Activated naive CD4-positive, alpha-beta T cell treated with anti-CD3 and anti-CD28 coated beads for 36 hours (primary cell): ENCODE measurements around the gene TCFL5. TPM values are rescaled to one million over a fixed set of nuclear protein-coding genes. Genes with fewer than 3 reads are reported as not detected.

Source experiments
- CTCF ChIA-PET: fragments of 350-600 bp; sonication (Branson Sonifier 250); formaldehyde crosslinking; loops from one replicate; lab custom pipeline; 2021; ENCODE audit warnings: antibody characterized with exemption; lab: Charles Lee
- DNase-seq: peaks from one replicate; pipeline ENCODE4 v3.0.0-alpha.2; 2020
- H3K27ac Mint-ChIP-seq: one replicate; pipeline ENCODE4 v1.8.0; 2021; ENCODE audit warnings: mild to moderate bottlenecking, mixed read lengths
- H3K27me3 Mint-ChIP-seq: one replicate; pipeline ENCODE4 v1.8.0; 2021; ENCODE audit warnings: low read depth, mixed read lengths
- H3K36me3 Mint-ChIP-seq: one replicate; pipeline ENCODE4 v1.8.0; 2021; ENCODE audit warnings: low read depth, mixed read lengths
- H3K4me1 Mint-ChIP-seq: one replicate; pipeline ENCODE4 v1.8.0; 2021; ENCODE audit warnings: low read depth, mixed read lengths
- H3K4me3 Mint-ChIP-seq: one replicate; pipeline ENCODE4 v1.8.0; 2021; ENCODE audit warnings: mild to moderate bottlenecking, moderate library complexity, mixed read lengths
- H3K9me3 Mint-ChIP-seq: one replicate; pipeline ENCODE4 v1.8.0; 2021; ENCODE audit warnings: mixed read lengths
- intact Hi-C: fragments of 100-400 bp; cut with micrococcal nuclease; formaldehyde crosslinking; loops from one replicate; pipeline ENCODE4 v1.15.1; 2023
- total RNA-seq, 2 experiments: library from RNA; stranded (reverse); gene quantifications; one replicate each; pipeline ENCODE4 v1.2.3, GENCODE V29; 2021

The TCFL5 gene
- total RNA-seq, 2 experiments from 2014 or later, result 5.4 to 5.5 TPM

- DNase-seq, result peak; percentile 52
- H3K4me3 Mint-ChIP-seq, result peak overlapping the region; percentile 79
These were observed 56.4 kb downstream of the TCFL5 start for GRCh38 chr20:62805155-62805710.

GRCh38 chr20:62804627-62805154 is 56.9 kb downstream of the TCFL5 start, which contains the start of gene OGFR:
TSS of gene OGFR (plus strand) at chr20:62804835. CDS start at chr20:62804860, 25 bp downstream.
- Mint-ChIP-seq H3K27ac (peak within 1 kb of the TSS; percentile 84), H3K9me3 (no peaks in the 10 kb centered on the region), H3K4me1 (peaks cover 24% of the 10 kb centered on the region), H3K27me3 (no peaks in the 10 kb centered on the region), H3K4me3 (peak within 1 kb of the TSS; percentile 89), H3K36me3 (peaks cover 8% of the 10 kb centered on the region)
- CTCF ChIA-PET, result interaction anchor here (0.9 kb wide), 1 partner anchor 11 kb away, joined by 3 read pairs; no protein-coding TSS in a partner anchor
- intact Hi-C loops, result loop anchor here (1.0 to 5.0 kb wide), 3 partner anchors 8 to 397 kb away; partner anchors contain the start of genes CABLES2 and MRGBP
- peak; percentile 54 for DNase-seq

More at GRCh38 chr20:62805155-62805710, 56.4 kb downstream of the TCFL5 start:
- intact Hi-C loops, result loop anchor here (5.0 kb wide), 2 partner anchors 103 to 398 kb away; partner anchors contain the start of gene CABLES2
- Mint-ChIP-seq H3K27ac (no peak overlapping the region), H3K27me3 (no peaks in the 10 kb centered on the region), H3K9me3 (no peaks in the 10 kb centered on the region), H3K4me1 (peaks cover 24% of the 10 kb centered on the region), H3K36me3 (peaks cover 8% of the 10 kb centered on the region)
- CTCF ChIA-PET, result interaction anchor here (0.9 kb wide), 1 partner anchor 11 kb away, joined by 3 read pairs; no protein-coding TSS in a partner anchor

- CTCF ChIA-PET, result no interaction called here
- H3K9me3 Mint-ChIP-seq, result no peaks in the 10 kb centered on the region
- peaks cover 12% of the 10 kb centered on the region for H3K36me3 Mint-ChIP-seq
- no peaks in the 10 kb centered on the region for H3K27me3 Mint-ChIP-seq
- H3K27ac Mint-ChIP-seq, result peak overlapping the region; percentile 73
- peak overlapping the region; percentile 78 for H3K4me3 Mint-ChIP-seq
- peaks cover 24% of the 10 kb centered on the region for H3K4me1 Mint-ChIP-seq
- no peak for DNase-seq
- intact Hi-C loops, result loop anchor here (1.0 kb wide), 1 partner anchor 8 kb away; the partner anchor contains the start of gene MRGBP
These were observed 57.5 kb downstream of the TCFL5 start for GRCh38 chr20:62804021-62804626.

DNA sequence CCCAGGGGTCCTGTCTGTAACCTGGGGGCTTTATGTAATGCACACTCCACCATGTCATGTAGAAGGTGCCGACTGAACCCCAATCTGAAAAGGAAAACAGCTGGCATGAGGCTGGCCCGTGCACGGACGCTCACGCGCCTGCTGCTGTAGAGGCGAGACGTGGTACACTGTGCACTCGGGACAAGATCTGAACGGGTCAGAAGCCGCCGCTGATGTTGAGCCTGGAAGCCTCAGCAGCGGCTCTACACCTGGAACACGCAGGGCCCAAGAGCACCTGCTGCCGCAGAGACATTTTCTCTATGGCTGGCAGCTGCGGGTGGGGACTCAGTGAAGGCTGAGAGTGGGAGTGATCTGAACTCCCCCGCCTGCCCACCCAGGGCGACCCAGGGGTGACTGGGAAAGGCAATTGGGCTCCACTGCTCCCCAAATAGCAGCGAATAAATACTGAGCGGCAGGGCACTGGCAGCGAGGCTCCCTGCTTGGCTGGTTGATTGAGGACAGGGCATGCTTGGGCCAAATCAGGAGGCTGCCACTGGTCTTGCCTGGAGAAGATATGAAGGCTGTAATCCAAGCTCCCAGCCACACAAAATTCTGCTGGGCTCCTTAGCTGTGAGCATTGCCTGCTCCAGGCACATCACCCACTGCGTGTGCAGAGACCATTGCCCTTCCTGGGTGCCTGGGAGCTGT is 59.5 kb downstream of the TCFL5 start:
- no peak overlapping the region for H3K4me3 Mint-ChIP-seq
- no peaks in the 10 kb centered on the region for H3K27me3 Mint-ChIP-seq
- CTCF ChIA-PET, result no interaction called here
- H3K4me1 Mint-ChIP-seq, result peaks cover 24% of the 10 kb centered on the region
- H3K9me3 Mint-ChIP-seq, result no peaks in the 10 kb centered on the region
- no peak for DNase-seq
- intact Hi-C loops, result no loop called here
- H3K27ac Mint-ChIP-seq, result no peak overlapping the region
- H3K36me3 Mint-ChIP-seq, result peaks cover 13% of the 10 kb centered on the region

DNA sequence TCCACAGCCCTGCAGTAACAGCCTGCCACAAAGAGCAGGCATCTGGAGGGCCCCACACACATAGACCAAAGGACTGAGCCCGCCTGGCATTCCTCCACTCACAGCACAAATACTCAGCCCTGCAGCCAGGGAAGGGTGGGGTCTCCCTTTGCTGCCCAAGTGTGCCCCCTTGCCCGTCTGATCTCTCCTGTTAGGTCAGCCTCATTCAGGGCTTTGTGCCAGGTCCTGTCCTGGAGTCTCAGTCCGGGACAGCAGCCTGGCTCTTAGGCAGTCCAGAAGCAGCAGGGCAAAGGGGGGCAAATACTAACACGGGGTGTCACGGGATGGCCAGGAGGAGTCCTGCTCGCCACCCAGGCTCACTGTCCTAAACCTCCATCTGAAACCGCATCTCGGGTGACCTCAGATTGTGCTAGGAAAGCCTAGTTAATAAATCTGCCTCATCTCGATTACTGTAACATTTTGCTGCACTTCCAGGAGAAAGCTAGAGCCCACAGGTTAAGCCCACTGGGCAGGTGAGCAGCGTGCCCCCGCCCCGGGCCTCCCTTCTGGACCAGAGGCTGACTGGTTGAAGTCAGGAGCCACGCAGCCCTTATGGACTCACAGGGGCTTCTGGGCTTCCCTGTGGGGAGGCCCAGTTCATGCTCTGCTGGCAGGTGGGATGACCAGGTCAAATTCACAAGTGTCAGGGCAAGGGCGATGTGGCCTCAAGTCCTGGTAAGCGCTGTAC is 60.2 kb downstream of the TCFL5 start:
- DNase-seq, result no peak
- intact Hi-C loops, result no loop called here
- Mint-ChIP-seq H3K27ac (no peak overlapping the region), H3K4me3 (no peak overlapping the region), H3K27me3 (no peaks in the 10 kb centered on the region), H3K36me3 (peaks cover 13% of the 10 kb centered on the region), H3K4me1 (peaks cover 20% of the 10 kb centered on the region), H3K9me3 (no peaks in the 10 kb centered on the region)
- CTCF ChIA-PET, result no interaction called here

DNA sequence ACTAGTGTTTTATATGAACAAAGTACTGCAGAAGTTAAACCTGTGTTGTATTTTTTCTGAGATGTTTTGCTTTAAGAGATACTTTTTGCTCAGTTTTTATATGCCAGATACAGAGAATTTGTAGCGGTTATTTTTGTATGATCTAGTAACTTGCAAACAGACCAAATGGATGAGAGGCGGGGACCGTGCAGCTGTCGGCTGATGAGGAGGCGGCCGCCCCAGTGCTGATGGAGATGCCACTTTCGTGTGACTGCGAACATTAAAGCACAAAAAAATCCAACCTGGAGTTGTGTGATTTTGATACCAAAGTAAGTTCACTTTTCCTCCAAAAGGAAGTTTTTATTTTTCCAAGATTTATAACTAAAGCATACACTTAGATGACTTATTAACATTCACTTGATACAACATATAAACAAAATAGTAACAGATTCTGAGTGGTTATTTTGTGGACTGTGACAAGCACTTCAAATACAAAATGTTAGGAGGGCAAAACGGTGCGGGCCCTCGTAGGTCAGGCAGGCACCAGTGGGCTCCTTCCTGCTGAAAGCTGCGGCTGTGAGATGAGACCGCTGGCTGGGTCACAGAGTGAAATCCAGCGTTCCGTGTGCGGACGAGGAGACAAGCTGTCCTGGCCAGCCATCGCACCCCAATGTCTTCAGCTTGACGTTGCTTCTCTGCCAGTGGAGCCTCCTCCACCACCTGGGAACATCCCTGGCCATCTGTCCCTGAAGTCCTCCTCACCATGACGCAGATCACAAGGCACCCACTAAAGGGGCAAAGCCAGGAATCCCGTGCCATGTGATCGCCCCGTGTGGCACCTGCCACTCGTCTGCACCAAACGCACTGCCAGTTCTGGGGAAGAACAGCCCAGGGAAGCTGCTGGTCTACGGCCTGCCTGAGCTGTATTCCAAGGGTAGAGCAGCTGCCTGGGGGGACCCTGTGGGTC is 61.0 kb downstream of the TCFL5 start:
- Mint-ChIP-seq H3K9me3 (no peaks in the 10 kb centered on the region), H3K4me3 (no peak overlapping the region), H3K27ac (no peak overlapping the region), H3K27me3 (no peaks in the 10 kb centered on the region), H3K36me3 (peaks cover 13% of the 10 kb centered on the region), H3K4me1 (peaks cover 13% of the 10 kb centered on the region)
- intact Hi-C loops, result no loop called here
- no peak for DNase-seq
- CTCF ChIA-PET, result no interaction called here

DNA sequence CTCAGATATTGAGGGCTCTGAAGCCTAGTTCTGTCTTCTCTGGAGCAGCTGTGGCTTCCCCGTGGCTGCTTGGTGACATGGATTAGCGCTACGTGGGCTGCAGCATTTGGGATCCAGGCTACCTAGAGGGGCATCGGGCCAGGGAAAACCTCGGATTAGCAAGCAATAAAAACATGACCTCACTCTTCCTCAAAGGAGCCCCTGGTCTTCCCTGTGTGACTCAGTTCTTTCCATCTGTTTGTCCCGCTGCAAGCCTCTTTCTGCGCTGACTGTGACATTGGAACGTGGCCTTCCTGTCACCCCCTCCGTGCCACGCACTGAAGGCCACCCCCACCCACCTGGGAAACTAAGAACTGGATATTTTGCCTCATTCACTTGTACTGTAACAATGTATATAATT is 61.7 kb downstream of the TCFL5 start:
- DNase-seq, result no peak
- CTCF ChIA-PET, result no interaction called here
- Mint-ChIP-seq H3K27ac (no peak overlapping the region), H3K4me1 (peaks cover 13% of the 10 kb centered on the region), H3K27me3 (no peaks in the 10 kb centered on the region), H3K9me3 (no peaks in the 10 kb centered on the region), H3K36me3 (peaks cover 13% of the 10 kb centered on the region), H3K4me3 (no peak overlapping the region)
- intact Hi-C loops, result no loop called here

DNA sequence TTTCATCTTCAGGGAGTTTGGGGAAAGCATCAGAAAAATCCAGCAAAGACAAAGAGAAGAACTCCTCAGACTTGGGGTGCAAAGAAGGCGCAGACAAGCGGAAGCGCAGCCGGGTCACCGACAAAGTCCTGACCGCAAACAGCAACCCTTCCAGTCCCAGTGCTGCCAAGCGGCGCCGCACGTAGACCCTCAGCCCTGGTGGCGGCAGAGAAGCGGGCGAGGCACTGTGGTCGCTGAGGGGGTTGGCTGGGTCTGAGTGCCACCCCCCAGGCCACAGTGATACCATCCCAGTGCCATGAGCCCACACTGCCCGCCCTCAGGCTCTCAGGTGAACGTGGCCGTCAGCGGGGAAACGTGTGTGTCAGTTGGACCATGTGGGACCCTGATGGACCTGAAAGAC is 62.2 kb downstream of the TCFL5 start:
- intact Hi-C loops, result no loop called here
- H3K9me3 Mint-ChIP-seq, result no peaks in the 10 kb centered on the region
- H3K27me3 Mint-ChIP-seq, result no peaks in the 10 kb centered on the region
- CTCF ChIA-PET, result no interaction called here
- DNase-seq, result no peak
- H3K36me3 Mint-ChIP-seq, result peaks cover 12% of the 10 kb centered on the region
- H3K27ac Mint-ChIP-seq, result no peak overlapping the region
- H3K4me3 Mint-ChIP-seq, result no peak overlapping the region
- peaks cover 13% of the 10 kb centered on the region for H3K4me1 Mint-ChIP-seq

DNA sequence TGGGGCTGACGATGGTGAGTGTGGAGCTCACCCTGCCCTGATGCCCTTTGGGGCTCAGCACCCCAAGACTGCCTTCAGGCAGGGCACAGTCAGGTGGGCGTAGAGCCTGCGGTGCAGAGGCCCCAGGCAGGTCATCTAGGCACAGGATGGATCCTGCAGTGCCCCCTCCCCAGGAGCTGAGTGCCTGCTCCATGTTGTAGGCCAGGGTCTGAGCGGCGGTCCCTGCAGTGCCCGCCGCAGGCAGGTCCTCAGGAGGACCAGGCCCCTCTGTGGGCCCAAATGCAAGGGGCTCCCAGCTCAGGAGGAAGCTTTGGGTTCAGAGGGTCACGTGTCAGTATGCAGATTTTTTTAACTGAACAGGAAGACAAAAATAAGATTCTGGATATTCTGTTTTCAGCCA is 62.6 kb downstream of the TCFL5 start:
- Mint-ChIP-seq H3K36me3 (peaks cover 12% of the 10 kb centered on the region), H3K4me1 (peaks cover 11% of the 10 kb centered on the region), H3K27ac (no peak overlapping the region), H3K9me3 (no peaks in the 10 kb centered on the region), H3K4me3 (no peak overlapping the region), H3K27me3 (no peaks in the 10 kb centered on the region)
- no peak for DNase-seq
- CTCF ChIA-PET, result no interaction called here
- intact Hi-C loops, result no loop called here

DNA sequence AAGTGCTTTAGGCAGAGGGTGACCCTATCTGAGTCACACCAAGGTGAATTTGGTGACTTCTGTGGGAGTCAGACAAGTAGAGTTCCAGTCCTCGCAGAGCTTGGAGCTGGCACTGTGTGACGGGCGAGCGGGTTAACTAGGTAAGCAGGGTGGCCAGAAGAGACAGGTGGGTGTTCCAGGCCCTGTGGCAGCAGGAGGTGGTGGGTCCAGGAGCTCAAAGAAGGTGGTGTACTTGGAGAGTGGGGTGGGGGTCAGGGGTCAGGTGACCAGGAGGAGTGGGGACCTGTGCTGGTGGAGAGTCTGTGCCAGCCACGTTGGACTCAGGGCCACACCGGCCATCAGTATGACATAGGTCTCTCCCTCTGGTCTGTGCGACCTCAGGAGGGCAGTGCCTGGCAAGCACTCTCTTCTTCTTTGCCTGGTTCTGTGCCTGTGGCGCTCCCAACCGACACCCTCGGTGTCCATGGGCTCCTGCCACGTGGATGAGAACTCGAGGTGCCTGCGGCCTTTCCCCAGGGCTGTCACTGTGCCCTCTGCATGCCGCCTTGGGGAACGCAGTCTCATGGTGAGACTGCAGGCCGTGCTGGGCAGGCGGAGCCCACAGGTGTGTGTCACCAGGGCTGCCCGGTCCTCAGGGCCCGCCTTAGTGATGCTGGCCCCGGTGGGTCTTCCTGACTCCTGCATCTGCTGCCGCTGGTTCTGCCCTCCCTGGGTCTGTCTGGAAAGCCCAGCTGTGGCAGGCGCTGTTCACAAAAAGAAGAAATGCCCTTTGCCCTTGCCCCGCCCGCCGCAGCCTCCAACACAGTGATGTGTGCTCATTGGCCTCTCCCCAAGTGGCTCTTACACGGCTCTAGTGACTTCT is 63.7 kb downstream of the TCFL5 start:
- intact Hi-C loops, result no loop called here

More for the DNA sequence above, 63.7 kb downstream of the TCFL5 start:
- CTCF ChIA-PET, result interaction anchor here (5.0 kb wide), 1 partner anchor 10 kb away, joined by 25 read pairs; no protein-coding TSS in a partner anchor
- H3K4me1 Mint-ChIP-seq, result peaks cover 16% of the 10 kb centered on the region
- no peak for DNase-seq
- H3K27me3 Mint-ChIP-seq, result no peaks in the 10 kb centered on the region
- peak overlapping the region; percentile 70 for H3K27ac Mint-ChIP-seq
- H3K36me3 Mint-ChIP-seq, result peaks cover 12% of the 10 kb centered on the region
- H3K9me3 Mint-ChIP-seq, result no peaks in the 10 kb centered on the region
- H3K4me3 Mint-ChIP-seq, result peak overlapping the region; percentile 80
